HFF-Myc (cell line): ENCODE measurements around the gene CADPS.

Experiments used
- DNase-seq: peaks from one replicate; pipeline ENCODE4 v3.0.0-alpha.2; 2011; ENCODE audit warnings: low read depth; ENCODE audit errors: extremely low read depth
- H3K4me3 ChIP-seq: replicated peaks from 2 replicates; pipeline ENCODE4 v1.5.1; 2011; ENCODE audit warnings: low read depth, mild to moderate bottlenecking, control low read depth, low read length
- TF ChIP-seq, protein P1 (sequence below): IDR thresholded peaks from 2 replicates; pipeline ENCODE4 v1.5.1; 2012; ENCODE audit warnings: mild to moderate bottlenecking, low read depth, low read length, control low read depth; ENCODE audit errors: missing control alignments

Gene CADPS

DNA sequence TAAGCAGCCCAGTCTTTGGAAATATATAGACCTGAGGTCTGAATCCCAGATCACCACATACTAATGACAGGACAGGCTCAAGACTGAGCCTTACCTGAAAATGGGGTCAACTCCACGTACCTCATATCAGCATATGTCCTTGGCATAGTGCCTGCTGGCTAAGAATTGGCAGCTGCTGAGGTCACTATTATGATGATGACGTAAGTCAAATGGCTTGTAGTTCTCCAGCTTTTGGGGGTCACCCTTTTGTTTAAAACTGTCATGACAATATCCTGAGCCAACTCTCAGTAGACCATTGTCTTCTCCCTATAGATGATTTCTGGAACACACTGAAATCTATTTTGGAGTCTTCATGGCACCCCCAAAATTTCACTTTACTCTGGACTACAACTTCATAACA is 16.8 kb upstream of the CADPS start:
- H3K4me3 ChIP-seq = no peak overlapping the region
- DNase-seq = no peak
- TF ChIP-seq, protein P1, sequence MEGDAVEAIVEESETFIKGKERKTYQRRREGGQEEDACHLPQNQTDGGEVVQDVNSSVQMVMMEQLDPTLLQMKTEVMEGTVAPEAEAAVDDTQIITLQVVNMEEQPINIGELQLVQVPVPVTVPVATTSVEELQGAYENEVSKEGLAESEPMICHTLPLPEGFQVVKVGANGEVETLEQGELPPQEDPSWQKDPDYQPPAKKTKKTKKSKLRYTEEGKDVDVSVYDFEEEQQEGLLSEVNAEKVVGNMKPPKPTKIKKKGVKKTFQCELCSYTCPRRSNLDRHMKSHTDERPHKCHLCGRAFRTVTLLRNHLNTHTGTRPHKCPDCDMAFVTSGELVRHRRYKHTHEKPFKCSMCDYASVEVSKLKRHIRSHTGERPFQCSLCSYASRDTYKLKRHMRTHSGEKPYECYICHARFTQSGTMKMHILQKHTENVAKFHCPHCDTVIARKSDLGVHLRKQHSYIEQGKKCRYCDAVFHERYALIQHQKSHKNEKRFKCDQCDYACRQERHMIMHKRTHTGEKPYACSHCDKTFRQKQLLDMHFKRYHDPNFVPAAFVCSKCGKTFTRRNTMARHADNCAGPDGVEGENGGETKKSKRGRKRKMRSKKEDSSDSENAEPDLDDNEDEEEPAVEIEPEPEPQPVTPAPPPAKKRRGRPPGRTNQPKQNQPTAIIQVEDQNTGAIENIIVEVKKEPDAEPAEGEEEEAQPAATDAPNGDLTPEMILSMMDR = no peak

DNA sequence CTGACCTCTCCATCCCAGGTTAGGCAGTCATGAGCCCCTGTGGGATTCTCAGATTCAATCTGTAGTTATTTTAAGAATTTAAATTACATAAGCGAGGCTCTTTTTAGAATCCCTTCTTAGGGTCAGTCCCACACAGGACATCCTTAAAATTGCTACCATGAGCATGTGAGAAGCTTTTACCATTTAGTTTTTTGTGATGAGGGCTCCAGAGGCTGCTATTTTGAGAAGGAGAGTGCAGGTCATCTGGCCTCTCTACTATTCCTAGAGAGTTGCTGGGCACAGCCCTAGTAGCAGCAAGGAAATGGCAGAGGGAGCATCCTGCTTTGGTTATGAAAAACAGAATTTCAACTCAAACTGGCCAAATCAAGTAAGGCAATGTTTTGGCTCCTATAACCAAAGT is 13.6 kb upstream of the CADPS start:
- TF ChIP-seq, protein P1 = no peak
- DNase-seq = no peak
- H3K4me3 ChIP-seq = no peak overlapping the region

DNA sequence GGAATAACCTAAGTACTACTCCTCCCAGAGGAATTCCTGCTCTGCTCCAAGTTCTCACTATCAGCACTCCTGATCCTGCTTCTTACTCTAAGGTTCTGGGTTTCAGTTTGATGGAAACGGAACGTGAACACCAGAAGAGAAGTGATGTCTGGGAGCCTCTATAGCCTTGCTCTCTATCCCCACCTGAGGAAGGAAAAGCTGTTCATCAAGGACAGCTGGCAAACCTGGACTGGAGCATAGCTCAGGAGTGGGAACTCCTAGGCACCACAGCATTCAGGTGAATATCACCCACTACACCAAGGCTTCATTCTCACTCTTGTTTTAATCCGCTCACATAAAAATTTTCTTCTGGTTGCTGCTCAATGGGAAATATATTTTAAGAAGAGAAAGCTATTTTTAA is 13.0 kb upstream of the CADPS start:
- H3K4me3 ChIP-seq = no peak overlapping the region
- TF ChIP-seq, protein P1 = no peak
- no peak for DNase-seq

DNA sequence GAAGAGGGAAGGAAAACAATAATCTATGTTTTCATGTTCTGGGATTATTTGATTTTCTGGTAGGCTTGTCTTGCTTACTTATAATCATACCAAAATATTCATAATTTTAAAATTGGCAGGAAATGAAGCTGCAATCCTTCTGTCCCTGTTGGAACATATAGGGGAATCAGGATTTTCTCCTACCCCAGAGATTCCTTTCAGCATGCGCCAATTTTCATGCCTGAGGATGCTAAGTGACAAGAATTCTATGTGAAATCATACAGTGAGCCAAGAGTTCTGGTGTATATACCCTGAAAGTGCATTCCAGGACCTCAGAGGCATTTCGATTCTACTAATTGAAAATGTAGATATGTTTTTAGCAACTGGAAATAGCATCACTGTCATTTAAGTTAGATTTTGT is 9.9 kb upstream of the CADPS start:
- DNase-seq = no peak
- TF ChIP-seq, protein P1 = no peak
- no peak overlapping the region for H3K4me3 ChIP-seq

DNA sequence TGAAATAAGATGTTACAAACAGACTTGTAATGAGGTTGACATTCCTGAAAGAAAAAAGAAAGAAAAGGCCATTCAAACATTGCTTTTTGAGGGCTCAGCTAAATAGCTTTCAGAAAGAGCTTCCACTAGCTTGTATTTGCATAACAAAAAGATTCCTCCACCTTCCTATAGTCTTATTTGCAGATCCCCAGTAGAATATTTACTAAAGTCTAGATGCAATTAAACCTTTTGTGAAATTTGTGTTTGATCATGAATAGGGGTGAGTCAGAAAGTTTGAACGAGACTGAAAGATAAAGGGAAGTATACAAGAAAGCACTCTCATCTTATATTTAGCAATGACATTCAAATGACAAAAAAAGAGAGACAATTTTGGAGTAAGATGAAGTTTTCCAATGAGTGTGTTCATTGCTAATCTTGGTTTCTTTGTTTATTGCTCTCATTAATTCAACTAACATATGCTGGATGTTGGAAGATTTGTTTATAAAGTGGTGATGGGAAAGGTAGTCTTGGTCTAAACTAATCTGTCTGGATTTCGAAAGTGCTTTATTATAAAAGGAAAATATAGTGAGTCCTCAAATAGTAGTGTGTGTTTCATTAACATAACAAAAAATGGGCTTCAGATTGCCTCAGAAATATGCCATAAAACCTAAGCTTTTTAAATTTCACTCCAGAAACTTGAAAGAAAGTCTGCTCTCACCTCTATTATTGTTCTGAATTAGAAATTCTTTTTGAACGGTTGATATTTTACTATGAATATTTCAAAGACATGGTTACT is 9.1 kb upstream of the CADPS start:
- TF ChIP-seq, protein P1 = no peak
- DNase-seq = no peak
- H3K4me3 ChIP-seq = no peak overlapping the region

DNA sequence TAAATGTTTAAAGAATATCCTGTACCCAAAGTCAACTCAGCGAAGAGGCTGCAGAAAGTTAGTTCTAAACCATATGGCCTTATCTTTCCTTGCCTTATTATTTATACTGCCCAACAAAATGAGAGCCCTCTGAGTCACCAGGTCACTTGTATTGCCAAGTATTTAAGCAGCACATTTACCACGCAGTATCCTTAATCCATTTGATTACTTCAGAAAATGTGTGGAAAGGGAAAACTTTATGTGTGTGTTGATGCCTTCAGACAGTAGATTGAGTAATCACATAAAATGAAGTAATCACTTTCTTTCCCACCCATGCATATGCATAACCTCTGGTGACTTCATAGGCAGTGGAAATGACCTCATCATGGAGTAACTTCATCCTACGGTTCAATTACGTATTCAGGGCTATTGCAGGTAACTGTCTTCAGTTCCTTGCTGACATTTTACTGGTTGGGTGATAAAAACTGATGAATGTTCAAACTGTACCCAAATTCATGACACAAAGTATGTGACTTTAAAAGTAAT is 7.5 kb upstream of the CADPS start:
- H3K4me3 ChIP-seq = no peak overlapping the region
- DNase-seq = no peak
- TF ChIP-seq, protein P1 = no peak
